ENCODE measurements around the gene VARS1. TPM values are rescaled to one million over a fixed set of nuclear protein-coding genes. Genes with fewer than 3 reads are reported as not detected.
"Not testable (repeated sequence)": the region's sequence is repeated elsewhere in the genome, so short reads cannot be mapped to it uniquely, and the experiment has no call there.

VARS1 gene
- total and polyA plus RNA-seq, 2 of the 8 experiments (the other 6 are each of a cell fraction or from before 2014, with no cell fraction given): 53.5 to 162 TPM

DNA sequence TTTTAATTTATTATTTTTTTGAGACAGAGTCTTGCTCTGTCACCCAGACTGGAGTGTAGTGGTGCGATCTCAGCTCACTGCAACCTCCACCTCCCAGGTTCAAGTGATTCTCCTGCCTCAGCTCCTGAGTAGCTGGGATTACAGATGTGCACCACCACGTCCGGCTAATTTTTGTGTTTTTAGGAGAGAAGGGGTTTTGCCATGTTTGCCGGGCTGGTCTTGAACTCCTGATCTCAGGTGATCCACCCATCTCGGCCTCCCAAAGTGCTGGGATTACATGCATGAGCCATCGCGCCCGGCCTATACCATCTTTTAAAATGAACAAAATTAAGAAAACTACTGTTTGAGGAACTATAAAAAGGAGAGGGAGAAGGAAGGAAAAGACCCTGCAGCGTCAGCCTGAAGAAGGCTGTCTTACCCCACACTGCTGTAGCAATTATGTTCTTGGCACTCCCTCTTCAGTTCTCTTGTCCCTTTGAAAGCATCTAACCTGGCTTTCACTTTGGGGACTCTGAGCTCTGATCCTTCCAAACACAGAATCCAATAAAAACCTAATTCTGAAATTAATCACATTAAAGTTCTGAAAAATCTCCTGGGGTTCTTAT is 28.1 kb upstream of the VARS1 start:
- not testable (repeated sequence) for H2AK5ac ChIP-seq (ENCODE audit: low read depth, low read length); H3K27ac ChIP-seq (ENCODE audit: low read depth, low read length); H4K8ac ChIP-seq (ENCODE audit: extremely low read depth, insufficient read depth, low read length); H2BK15ac ChIP-seq (ENCODE audit: low read length); H2BK5ac ChIP-seq (ENCODE audit: low read depth, low read length); H3K4ac ChIP-seq (replicated peaks; ENCODE audit: insufficient read length, low read depth, low read length); H3K36me3 ChIP-seq (ENCODE audit: control insufficient read depth in 2 of 4, insufficient read depth in 4 of 4, low read length in 3 of 4); H3K56ac ChIP-seq (replicated peaks; ENCODE audit: insufficient read length, low read depth, low read length); DNase-seq (ENCODE audit: low read depth in 1 of 2, low spot score in 2 of 2); H3K27me3 ChIP-seq (replicated peaks in 1 of 4; ENCODE audit: control insufficient read depth in 3 of 4, extremely low read depth in 1 of 4, insufficient read depth in 3 of 4, low read length in 3 of 4); H3K9me3 ChIP-seq (ENCODE audit: insufficient read depth in 2 of 2, low read depth in 1 of 2, low read length in 1 of 2); H3K23ac ChIP-seq (ENCODE audit: insufficient read length); H2AFZ ChIP-seq (ENCODE audit: low read length); FAIRE-seq; H3K18ac ChIP-seq (ENCODE audit: extremely low read depth, low read length); H4K91ac ChIP-seq (replicated peaks; ENCODE audit: insufficient read length, low read length); H2BK12ac ChIP-seq (ENCODE audit: low read depth, low read length); H3K79me2 ChIP-seq (ENCODE audit: control insufficient read depth in 1 of 2, insufficient read depth in 2 of 2, low read length in 2 of 2); H2BK120ac ChIP-seq (replicated peaks; ENCODE audit: low read depth, low read length); H3K4me3 ChIP-seq (ENCODE audit: extremely low read depth in 1 of 4, insufficient read depth in 2 of 4, low read depth in 3 of 4, low read length in 4 of 4); H3K79me1 ChIP-seq (ENCODE audit: low read depth, low read length); H3K9ac ChIP-seq (replicated peaks in 1 of 4; ENCODE audit: extremely low read depth in 1 of 4, low read depth in 3 of 4, low read length in 3 of 4); H3K14ac ChIP-seq (ENCODE audit: insufficient read length); H4K5ac ChIP-seq (ENCODE audit: insufficient read length, low read depth, low read length); H4K20me1 ChIP-seq (replicated peaks in 1 of 2; ENCODE audit: control insufficient read depth in 1 of 2, insufficient read depth in 2 of 2, low read length in 2 of 2)
- H3K4me1 ChIP-seq (replicated peaks in 1 of 4; ENCODE audit: control insufficient read depth in 3 of 4, insufficient read depth in 4 of 4, low read length in 3 of 4): peaks cover 5 to 12% (median 9%) of the 10 kb centered on the region in 4 experiments; a peak in 6 of 7 replicates
- H3K4me2 ChIP-seq (ENCODE audit: insufficient read depth in 1 of 2, low read depth in 2 of 2, low read length in 2 of 2): peak overlapping the region in 1 of 2 experiments; percentile 80; a peak in 1 of 4 replicates
- POLR2A ChIA-PET (ENCODE audit: partially characterized antibody): interaction anchor here (1.2 to 10.9 kb wide), 7 partner anchors 11 to 167 kb away, joined by 4 to 136 read pairs (median 23); partner anchors contain the start of genes EHMT2, HSPA1A, HSPA1L and LSM2
- H3K23me2 ChIP-seq (ENCODE audit: low read depth, low read length): peaks cover 14% of the 10 kb centered on the region
- H2BK20ac ChIP-seq (ENCODE audit: low read length): peak overlapping the region; percentile 9; the same call in 1 of the 2 replicates
- CTCF ChIA-PET (ENCODE audit: partially characterized antibody): interaction anchor here (2.4 to 3.4 kb wide), 2 partner anchors 16 to 28 kb away, joined by 6 to 13 read pairs; partner anchors contain the start of genes LSM2 and VARS1
- 86% methylated on average over 9 of the region's 9 CpGs; no CpG with 5 or more reads in 1 of the 2 experiments for WGBS, 2 experiments (ENCODE audit: extremely low coverage in 1 of 2, insufficient coverage in 1 of 2, insufficient read length in 1 of 2, insufficient replicate concordance in 2 of 2, low coverage in 1 of 2, low lambda C conversion rate in 2 of 2, missing lambda C conversion rate in 1 of 2)
